ENCODE data around the gene GPD1L. TPM values are rescaled to one million over a fixed set of nuclear protein-coding genes. Genes with fewer than 3 reads are reported as not detected.
A peak's percentile ranks its signal among the peaks of the same experiment; 100 is the strongest.

GPD1L gene
- total RNA-seq, 1 experiment from 2014 or later, result 9.3 TPM

- Histone ChIP-seq H3K36me3 (ENCODE audit: control insufficient read depth, insufficient read depth, low read length) (no peaks in the 10 kb centered on the region), H3K27me3 (replicated peaks; ENCODE audit: control insufficient read depth, insufficient read depth, low read length) (no peaks in the 10 kb centered on the region), H3K4me3 (ENCODE audit: low read depth, low read length) (no peak overlapping the region), H3K4me1 (peaks cover 13% of the 10 kb centered on the region), H3K9me3 (no peaks in the 10 kb centered on the region)
- no TSS peak for BruUV-seq (replicated peaks)
- TF ChIP-seq, protein P1, sequence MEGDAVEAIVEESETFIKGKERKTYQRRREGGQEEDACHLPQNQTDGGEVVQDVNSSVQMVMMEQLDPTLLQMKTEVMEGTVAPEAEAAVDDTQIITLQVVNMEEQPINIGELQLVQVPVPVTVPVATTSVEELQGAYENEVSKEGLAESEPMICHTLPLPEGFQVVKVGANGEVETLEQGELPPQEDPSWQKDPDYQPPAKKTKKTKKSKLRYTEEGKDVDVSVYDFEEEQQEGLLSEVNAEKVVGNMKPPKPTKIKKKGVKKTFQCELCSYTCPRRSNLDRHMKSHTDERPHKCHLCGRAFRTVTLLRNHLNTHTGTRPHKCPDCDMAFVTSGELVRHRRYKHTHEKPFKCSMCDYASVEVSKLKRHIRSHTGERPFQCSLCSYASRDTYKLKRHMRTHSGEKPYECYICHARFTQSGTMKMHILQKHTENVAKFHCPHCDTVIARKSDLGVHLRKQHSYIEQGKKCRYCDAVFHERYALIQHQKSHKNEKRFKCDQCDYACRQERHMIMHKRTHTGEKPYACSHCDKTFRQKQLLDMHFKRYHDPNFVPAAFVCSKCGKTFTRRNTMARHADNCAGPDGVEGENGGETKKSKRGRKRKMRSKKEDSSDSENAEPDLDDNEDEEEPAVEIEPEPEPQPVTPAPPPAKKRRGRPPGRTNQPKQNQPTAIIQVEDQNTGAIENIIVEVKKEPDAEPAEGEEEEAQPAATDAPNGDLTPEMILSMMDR (IDR thresholded peaks at IDR 0.05; ENCODE audit: insufficient read depth in 1 of 2, low read depth in 1 of 2, low read length in 1 of 2, severe bottlenecking in 1 of 2, unreplicated experiment in 1 of 2), result no peak
- peaks cover 18% of the 10 kb centered on the region for H3K4me1 Mint-ChIP-seq (ENCODE audit: low read depth, unreplicated experiment)
- DNase-seq, result no peak
- no peaks in the 10 kb centered on the region for H3K9me3 Mint-ChIP-seq (ENCODE audit: unreplicated experiment)
- no peaks in the 10 kb centered on the region for H3K27me3 Mint-ChIP-seq (ENCODE audit: insufficient read depth, unreplicated experiment)
- CTCF ChIA-PET, result no interaction called here
- no peak overlapping the region for H3K4me3 Mint-ChIP-seq (ENCODE audit: unreplicated experiment)
- no peak overlapping the region for H3K27ac Mint-ChIP-seq (ENCODE audit: unreplicated experiment)
- intact Hi-C loops (cut with micrococcal nuclease; ENCODE audit: unreplicated experiment), result loop anchor here (5.0 kb wide), 1 partner anchor 34 kb away; the partner anchor contains the start of gene GPD1L
- H3K36me3 Mint-ChIP-seq (ENCODE audit: insufficient read depth, unreplicated experiment), result no peaks in the 10 kb centered on the region
- POLR2A ChIA-PET, result no interaction called here
Observed at GRCh38 chr3:32140943-32141342, 34.5 kb downstream of the GPD1L start.

DNA sequence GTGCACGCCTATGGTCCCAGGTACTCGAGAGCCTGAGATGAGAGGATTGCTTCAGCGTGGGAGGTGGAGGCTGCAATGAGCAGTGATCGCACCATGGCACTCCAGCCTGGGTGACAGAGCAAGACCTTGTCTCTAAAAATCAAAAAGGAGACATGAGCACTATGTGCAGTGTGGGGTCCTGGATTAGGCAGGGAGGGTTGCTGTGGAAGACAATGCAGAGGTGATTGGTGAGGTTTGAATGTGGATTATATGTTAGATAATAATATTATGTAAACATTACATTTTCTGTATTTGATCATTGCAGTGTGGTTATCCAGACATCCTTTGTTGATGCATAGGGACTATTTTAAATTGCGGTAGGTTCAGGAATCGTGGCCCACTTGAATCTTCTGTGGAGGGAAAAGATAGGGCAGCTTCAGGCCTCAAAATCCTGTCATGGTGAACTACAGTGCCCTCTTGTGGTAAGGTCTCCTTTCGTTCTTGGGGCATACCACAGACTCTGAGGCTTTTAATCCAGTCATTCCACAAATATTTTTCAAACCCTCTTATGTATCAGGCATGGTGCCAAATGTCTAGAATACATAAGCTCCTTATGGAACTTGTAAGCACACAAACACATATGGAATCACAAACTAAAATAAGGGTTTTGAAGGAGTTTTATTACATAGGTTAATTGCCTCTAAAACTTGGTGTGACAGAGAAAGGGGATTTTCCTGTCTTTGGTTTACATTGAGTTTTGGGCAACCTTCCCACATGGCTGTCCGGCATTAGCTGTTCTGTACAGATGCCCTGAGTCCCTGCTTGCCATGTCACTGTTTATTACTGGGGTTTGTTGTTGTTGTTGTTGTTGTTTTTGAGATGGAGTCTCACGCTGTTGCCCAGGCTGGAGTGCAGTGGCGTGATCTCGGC, 37.7 kb downstream of the GPD1L start:
- no peak overlapping the region for H3K4me3 ChIP-seq (ENCODE audit: low read depth, low read length)
- Mint-ChIP-seq H3K27me3 (ENCODE audit: insufficient read depth, unreplicated experiment) (no peaks in the 10 kb centered on the region), H3K27ac (ENCODE audit: unreplicated experiment) (no peak overlapping the region), H3K4me1 (ENCODE audit: low read depth, unreplicated experiment) (peaks cover 17% of the 10 kb centered on the region), H3K36me3 (ENCODE audit: insufficient read depth, unreplicated experiment) (peaks cover 5% of the 10 kb centered on the region), H3K4me3 (ENCODE audit: unreplicated experiment) (no peak overlapping the region), H3K9me3 (ENCODE audit: unreplicated experiment) (no peaks in the 10 kb centered on the region)
- intact Hi-C loops (cut with micrococcal nuclease; ENCODE audit: unreplicated experiment), result loop anchor here (1.0 to 5.0 kb wide), 4 partner anchors 27 to 125 kb away; partner anchors contain the start of gene GPD1L
- peak; percentile 57 to 76 for DNase-seq
- no peaks in the 10 kb centered on the region for H3K27me3 ChIP-seq (replicated peaks; ENCODE audit: control insufficient read depth, insufficient read depth, low read length)
- BruUV-seq (replicated peaks), result no TSS peak
- peaks cover 23% of the 10 kb centered on the region for H3K4me1 ChIP-seq
- 0 out of 2 replicates have a peak, but pooled peaks cover 1% of the 10 kb centered on the region for H3K36me3 ChIP-seq (ENCODE audit: control insufficient read depth, insufficient read depth, low read length)
- TF ChIP-seq, protein P1 (IDR thresholded peaks at IDR 0.05; ENCODE audit: insufficient read depth in 1 of 2, low read depth in 1 of 2, low read length in 1 of 2, severe bottlenecking in 1 of 2, unreplicated experiment in 1 of 2), result peak; percentile 56 to 64
- POLR2A ChIA-PET, result no interaction called here
- CTCF ChIA-PET, result interaction anchor here (0.6 to 1.1 kb wide), 5 partner anchors 10 to 174 kb away, joined by 3 to 6 read pairs (median 3); partner anchors contain the start of gene GPD1L
- no peaks in the 10 kb centered on the region for H3K9me3 ChIP-seq

DNA sequence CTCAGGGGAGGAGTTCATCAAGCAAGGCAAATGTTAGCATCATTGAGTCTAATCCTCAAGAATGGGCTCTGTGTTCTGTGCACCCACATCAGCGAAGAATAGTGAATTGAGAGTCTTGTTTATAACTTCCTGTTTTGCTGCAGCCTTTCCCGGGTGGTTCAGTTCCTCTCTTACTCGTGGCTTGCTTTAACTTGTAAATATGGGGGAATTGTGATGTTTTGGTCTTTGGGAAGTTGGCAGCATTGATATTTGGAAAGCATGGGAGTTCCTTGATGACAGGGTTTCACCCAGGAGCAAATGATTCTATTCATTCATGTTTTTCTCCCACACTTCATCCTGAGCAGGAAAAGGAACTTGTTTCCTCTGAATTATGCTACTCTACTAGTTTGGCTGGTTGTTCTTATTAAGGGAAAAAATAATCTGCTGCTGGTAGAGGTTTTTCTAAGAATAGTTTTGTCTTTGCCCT, 40.4 kb downstream of the GPD1L start:
- peaks cover 25% of the 10 kb centered on the region for H3K4me1 ChIP-seq
- TF ChIP-seq, protein P1 (IDR thresholded peaks at IDR 0.05; ENCODE audit: insufficient read depth in 1 of 2, low read depth in 1 of 2, low read length in 1 of 2, severe bottlenecking in 1 of 2, unreplicated experiment in 1 of 2), result no peak
- H3K4me1 Mint-ChIP-seq (ENCODE audit: low read depth, unreplicated experiment), result peaks cover 17% of the 10 kb centered on the region
- no peak for DNase-seq
- H3K27me3 Mint-ChIP-seq (ENCODE audit: insufficient read depth, unreplicated experiment), result no peaks in the 10 kb centered on the region
- 0 out of 2 replicates have a peak, but pooled peaks cover 1% of the 10 kb centered on the region for H3K36me3 ChIP-seq (ENCODE audit: control insufficient read depth, insufficient read depth, low read length)
- H3K27me3 ChIP-seq (replicated peaks; ENCODE audit: control insufficient read depth, insufficient read depth, low read length), result no peaks in the 10 kb centered on the region
- H3K9me3 ChIP-seq, result no peaks in the 10 kb centered on the region
- no peak overlapping the region for H3K27ac Mint-ChIP-seq (ENCODE audit: unreplicated experiment)
- intact Hi-C loops (cut with micrococcal nuclease; ENCODE audit: unreplicated experiment), result no loop called here
- no TSS peak for BruUV-seq (replicated peaks)
- no peak overlapping the region for H3K4me3 ChIP-seq (ENCODE audit: low read depth, low read length)
- no peak overlapping the region for H3K4me3 Mint-ChIP-seq (ENCODE audit: unreplicated experiment)
- CTCF ChIA-PET, result no interaction called here
- POLR2A ChIA-PET, result no interaction called here
- H3K36me3 Mint-ChIP-seq (ENCODE audit: insufficient read depth, unreplicated experiment), result peaks cover 5% of the 10 kb centered on the region
- H3K9me3 Mint-ChIP-seq (ENCODE audit: unreplicated experiment), result no peaks in the 10 kb centered on the region

Data from Caco-2 (cell line).